RWPE1 (cell line): ENCODE results near the gene EGFR.

Experiments used
- CTCF ChIA-PET: fragments of 350-600 bp; sonication (Branson Sonifier 250); formaldehyde crosslinking; extraction: SDS; loops from one replicate; lab custom pipeline; 2021; lab: Yijun Ruan, JAX
- POLR2A ChIA-PET: fragments of 400-600 bp; formaldehyde crosslinking; extraction: SDS; loops from one replicate; lab custom pipeline; 2020; ENCODE audit warnings: antibody characterized with exemption; ENCODE audit not compliant: low non-redundant PET; lab: Yijun Ruan, JAX
- DNase-seq: peaks from one replicate; pipeline ENCODE4 v3.0.0; 2012; ENCODE audit warnings: low spot score
- H3K27ac ChIP-seq: fragments of 450-650 bp; 2 replicates; pipeline ENCODE4 v1.5.1; 2017
- TF ChIP-seq, protein P1 (sequence below): fragments of 450-650 bp; conservative IDR thresholded peaks from 2 replicates; pipeline ENCODE4 v1.5.1; 2017; ENCODE audit warnings: low read depth, mild to moderate bottlenecking

The EGFR gene

DNA sequence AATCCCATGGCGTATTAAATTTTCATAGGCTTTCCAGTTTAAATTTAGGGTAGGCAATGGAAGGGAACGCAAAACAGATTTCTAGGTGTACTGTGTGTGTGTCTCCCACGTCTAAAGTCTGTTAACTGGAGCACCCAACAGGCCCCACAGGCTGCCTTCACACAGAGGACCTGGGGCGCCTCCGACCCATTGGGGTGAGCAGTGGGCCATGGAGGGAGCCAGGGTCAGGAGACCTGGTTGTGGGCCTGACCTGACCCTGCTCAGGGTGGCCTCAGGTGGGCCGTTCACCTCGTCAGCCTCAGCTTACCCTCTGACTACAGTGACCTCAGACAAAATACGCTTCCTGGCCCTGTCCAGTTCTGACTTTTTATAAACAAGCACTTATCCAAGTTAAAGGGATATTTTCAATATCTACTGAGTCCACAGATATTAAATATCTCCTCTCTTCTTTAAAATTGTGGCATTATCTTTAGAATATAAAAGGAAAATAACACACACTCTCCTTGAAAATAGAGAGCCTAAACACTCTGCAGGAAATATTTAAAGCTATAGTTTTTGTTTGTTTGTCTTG is 159.6 kb downstream of the EGFR start:
- CTCF ChIA-PET: no interaction called here
- POLR2A ChIA-PET: no interaction called here
- peak overlapping the region; percentile 33 for H3K27ac ChIP-seq
- TF ChIP-seq, protein P1, sequence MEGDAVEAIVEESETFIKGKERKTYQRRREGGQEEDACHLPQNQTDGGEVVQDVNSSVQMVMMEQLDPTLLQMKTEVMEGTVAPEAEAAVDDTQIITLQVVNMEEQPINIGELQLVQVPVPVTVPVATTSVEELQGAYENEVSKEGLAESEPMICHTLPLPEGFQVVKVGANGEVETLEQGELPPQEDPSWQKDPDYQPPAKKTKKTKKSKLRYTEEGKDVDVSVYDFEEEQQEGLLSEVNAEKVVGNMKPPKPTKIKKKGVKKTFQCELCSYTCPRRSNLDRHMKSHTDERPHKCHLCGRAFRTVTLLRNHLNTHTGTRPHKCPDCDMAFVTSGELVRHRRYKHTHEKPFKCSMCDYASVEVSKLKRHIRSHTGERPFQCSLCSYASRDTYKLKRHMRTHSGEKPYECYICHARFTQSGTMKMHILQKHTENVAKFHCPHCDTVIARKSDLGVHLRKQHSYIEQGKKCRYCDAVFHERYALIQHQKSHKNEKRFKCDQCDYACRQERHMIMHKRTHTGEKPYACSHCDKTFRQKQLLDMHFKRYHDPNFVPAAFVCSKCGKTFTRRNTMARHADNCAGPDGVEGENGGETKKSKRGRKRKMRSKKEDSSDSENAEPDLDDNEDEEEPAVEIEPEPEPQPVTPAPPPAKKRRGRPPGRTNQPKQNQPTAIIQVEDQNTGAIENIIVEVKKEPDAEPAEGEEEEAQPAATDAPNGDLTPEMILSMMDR: no peak
- DNase-seq: no peak

DNA sequence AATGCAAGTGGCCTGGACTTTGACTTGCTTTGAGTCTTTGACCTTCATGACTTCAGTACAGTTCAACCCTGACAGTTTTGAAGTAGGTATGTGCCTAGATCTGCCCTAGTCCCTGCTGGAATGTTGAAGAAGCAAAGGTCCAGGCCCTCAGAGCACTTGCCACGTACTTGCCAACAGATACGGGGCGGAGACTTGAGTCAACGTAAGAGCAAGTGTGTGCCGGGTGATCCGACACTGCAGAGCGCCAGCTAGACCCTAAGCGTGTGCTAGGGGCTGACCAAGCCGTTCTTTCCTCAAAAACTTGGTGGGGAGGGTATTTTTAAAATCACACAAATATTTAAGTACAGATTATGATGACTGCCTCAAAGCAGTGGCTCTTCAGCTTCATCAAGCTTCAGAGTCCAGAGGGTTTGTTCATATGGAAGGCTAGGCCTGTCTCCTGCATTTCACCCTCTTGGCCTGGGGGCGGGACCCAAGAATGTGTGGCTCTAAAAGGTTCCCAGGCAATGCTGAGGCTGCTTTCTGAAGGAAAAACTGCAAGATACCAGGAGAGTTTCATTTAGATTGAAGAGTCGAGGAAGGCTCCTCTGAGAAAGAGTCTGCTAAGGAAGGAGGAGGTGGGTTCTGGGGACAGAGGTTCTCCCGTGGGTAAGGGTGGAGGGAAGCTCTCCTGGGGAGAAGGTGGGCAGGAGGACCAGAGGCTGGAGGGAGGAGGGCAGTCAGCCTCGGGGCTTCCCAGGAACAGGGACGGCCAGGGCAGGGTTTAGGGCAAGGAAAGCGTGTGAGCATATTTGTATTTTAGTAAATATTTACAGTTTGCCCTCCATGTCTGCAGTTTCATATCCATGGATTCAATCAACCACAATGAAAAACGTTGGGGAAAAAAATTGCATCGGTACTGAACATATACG is 160.3 kb downstream of the EGFR start:
- DNase-seq: no peak
- CTCF ChIA-PET: no interaction called here

DNA sequence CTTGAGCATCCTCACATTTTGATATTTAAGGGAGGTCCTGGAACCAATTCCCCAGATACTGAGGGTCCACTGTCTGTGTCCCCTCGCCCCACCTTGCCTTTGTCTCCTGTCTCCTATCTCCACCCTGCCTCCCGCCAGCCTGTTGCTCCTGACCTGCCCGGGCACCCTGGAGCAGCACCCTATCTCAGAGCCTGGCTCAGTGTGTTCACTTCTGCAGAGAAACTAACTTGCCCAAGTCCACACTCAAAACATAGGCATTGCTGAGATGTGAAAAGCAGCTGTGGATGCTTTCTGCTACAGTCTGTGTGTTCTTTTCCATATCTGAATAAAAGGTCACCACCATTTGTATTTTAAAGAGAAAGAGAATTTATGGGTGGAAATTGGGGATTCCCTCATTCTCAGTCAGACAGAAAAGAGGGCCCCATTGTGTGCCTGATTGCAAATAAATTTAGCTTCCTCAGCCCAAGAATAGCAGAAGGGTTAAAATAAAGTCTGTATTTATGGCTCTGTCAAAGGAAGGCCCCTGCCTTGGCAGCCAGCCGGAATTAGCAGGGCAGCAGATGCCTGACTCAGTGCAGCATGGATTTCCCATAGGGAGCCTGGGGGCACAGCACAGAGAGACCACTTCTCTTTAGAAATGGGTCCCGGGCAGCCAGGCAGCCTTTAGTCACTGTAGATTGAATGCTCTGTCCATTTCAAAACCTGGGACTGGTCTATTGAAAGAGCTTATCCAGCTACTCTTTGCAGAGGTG is 161.3 kb downstream of the EGFR start:
- TF ChIP-seq, protein P1: no peak
- no peak for DNase-seq
- H3K27ac ChIP-seq: peak overlapping the region; percentile 66
- POLR2A ChIA-PET: no interaction called here
- CTCF ChIA-PET: no interaction called here

More for the DNA sequence above, 160.3 kb downstream of the EGFR start:
- POLR2A ChIA-PET: no interaction called here
- H3K27ac ChIP-seq: peak overlapping the region; percentile 66
- TF ChIP-seq, protein P1: no peak

DNA sequence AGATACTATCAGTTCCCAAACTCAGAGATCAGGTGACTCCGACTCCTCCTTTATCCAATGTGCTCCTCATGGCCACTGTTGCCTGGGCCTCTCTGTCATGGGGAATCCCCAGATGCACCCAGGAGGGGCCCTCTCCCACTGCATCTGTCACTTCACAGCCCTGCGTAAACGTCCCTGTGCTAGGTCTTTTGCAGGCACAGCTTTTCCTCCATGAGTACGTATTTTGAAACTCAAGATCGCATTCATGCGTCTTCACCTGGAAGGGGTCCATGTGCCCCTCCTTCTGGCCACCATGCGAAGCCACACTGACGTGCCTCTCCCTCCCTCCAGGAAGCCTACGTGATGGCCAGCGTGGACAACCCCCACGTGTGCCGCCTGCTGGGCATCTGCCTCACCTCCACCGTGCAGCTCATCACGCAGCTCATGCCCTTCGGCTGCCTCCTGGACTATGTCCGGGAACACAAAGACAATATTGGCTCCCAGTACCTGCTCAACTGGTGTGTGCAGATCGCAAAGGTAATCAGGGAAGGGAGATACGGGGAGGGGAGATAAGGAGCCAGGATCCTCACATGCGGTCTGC is 162.2 kb downstream of the EGFR start:
- peak overlapping the region; percentile 66 for H3K27ac ChIP-seq
- TF ChIP-seq, protein P1: no peak
- no peak for DNase-seq
- ChIA-PET POLR2A (no interaction called here), CTCF (no interaction called here)

DNA sequence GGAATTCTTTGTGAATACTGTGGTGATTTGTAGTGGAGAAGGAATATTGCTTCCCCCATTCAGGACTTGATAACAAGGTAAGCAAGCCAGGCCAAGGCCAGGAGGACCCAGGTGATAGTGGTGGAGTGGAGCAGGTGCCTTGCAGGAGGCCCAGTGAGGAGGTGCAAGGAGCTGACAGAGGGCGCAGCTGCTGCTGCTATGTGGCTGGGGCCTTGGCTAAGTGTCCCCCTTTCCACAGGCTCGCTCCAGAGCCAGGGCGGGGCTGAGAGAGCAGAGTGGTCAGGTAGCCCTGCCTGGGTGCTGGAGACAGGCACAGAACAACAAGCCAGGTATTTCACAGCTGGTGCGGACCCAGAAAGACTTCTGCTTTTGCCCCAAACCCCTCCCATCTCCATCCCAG is 162.9 kb downstream of the EGFR start:
- ChIA-PET POLR2A (no interaction called here), CTCF (no interaction called here)
- H3K27ac ChIP-seq: peak overlapping the region; percentile 66
- DNase-seq: no peak
- TF ChIP-seq, protein P1: no peak

DNA sequence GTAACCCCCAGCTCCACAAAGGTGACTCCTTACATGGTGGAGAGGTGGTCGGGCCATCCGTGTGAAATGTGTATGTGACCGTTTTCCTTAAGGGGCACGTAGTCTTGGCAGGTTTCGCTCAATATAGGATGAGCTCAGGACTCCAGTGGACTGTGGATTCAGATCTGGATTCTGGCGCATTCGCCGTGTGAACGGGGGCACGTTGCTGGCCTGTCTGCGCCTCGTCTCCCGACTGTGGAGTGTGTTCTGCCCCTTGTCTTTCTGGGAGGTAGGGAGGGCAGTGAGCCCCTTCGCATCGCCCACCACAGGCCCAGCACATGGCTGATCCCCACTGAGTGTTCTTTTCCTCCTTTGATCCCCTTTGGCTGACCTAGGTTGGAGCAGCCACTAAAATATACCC is 165.1 kb downstream of the EGFR start:
- CTCF ChIA-PET: no interaction called here

More for the DNA sequence above, 165.1 kb downstream of the EGFR start:
- DNase-seq: no peak
- TF ChIP-seq, protein P1: no peak
- POLR2A ChIA-PET: no interaction called here
- peak overlapping the region; percentile 66 for H3K27ac ChIP-seq
